HepG2 (cell line): ENCODE measurements around the gene AURKA. TPM values are rescaled to one million over a fixed set of nuclear protein-coding genes. Genes with fewer than 3 reads are reported as not detected.

Experiments
- ARID3A ChIP-seq: IDR thresholded peaks from 2 replicates; pipeline ENCODE4 v1.6.1; 2012; ENCODE audit warnings: low read depth, low read length, improper control_type of control experiment
- ARNT2 ChIP-seq: sonication (generic); formaldehyde crosslinking; IDR thresholded peaks from 2 replicates; pipeline ENCODE4 v1.8.0; 2022; ENCODE audit warnings: mild to moderate bottlenecking, low read depth, missing genetic modification reagents, moderate library complexity
- DNMT3B ChIP-seq: conservative IDR thresholded peaks from 2 replicates; pipeline ENCODE4 v1.6.1; 2016; ENCODE audit warnings: missing biosample characterization, control low read depth
- E2F2 ChIP-seq: sonication (generic); formaldehyde crosslinking; IDR thresholded peaks from 2 replicates; pipeline ENCODE4 v1.4.0; 2020; ENCODE audit warnings: missing genetic modification reagents, borderline replicate concordance
- FOXJ3 ChIP-seq: sonication (generic); formaldehyde crosslinking; IDR thresholded peaks from 2 replicates; pipeline ENCODE4 v1.4.0; 2020; ENCODE audit warnings: missing genetic modification reagents, mild to moderate bottlenecking, borderline replicate concordance
- HDAC2 ChIP-seq: sonication (generic); formaldehyde crosslinking; IDR thresholded peaks from 2 replicates; pipeline ENCODE4 v1.4.0; 2020; ENCODE audit warnings: missing genetic modification reagents
- MAFK ChIP-seq, 2 experiments: IDR thresholded peaks in 1 of 2; conservative IDR thresholded peaks in 1 of 2; 2 replicates each; pipeline ENCODE4 v1.6.1; 2011; ENCODE audit warnings: improper control_type of control experiment in 2 of 2, low read length in 2 of 2
- MBD4 ChIP-seq: IDR thresholded peaks from 2 replicates; pipeline ENCODE4 v1.6.1; 2012; ENCODE audit warnings: low read length, inconsistent platforms, borderline replicate concordance
- MEIS2 ChIP-seq: sonication (generic); formaldehyde crosslinking; IDR thresholded peaks from 2 replicates; pipeline ENCODE4 v1.9.0; 2021; ENCODE audit warnings: mild to moderate bottlenecking, missing genetic modification reagents
- MXD3 ChIP-seq: IDR thresholded peaks from 2 replicates; pipeline ENCODE4 v1.6.1; 2016; ENCODE audit warnings: mild to moderate bottlenecking, missing biosample characterization, missing genetic modification reagents
- NFKB2 ChIP-seq: sonication (generic); formaldehyde crosslinking; IDR thresholded peaks from 2 replicates; pipeline ENCODE4 v1.4.0; 2020; ENCODE audit warnings: missing genetic modification reagents, borderline replicate concordance
- SATB2 ChIP-seq: sonication (generic); formaldehyde crosslinking; IDR thresholded peaks from 2 replicates; pipeline ENCODE4 v1.5.0; 2020; ENCODE audit warnings: missing genetic modification reagents
- SRSF9 ChIP-seq: fragments of 200-400 bp; formaldehyde crosslinking; IDR thresholded peaks from 2 replicates; pipeline ENCODE4 v1.6.1; 2018; ENCODE audit warnings: borderline replicate concordance, mild to moderate bottlenecking, low read depth, low read length; ENCODE audit not compliant: insufficient read depth, poor library complexity, severe bottlenecking
- TAF15 ChIP-seq: fragments of 200-400 bp; formaldehyde crosslinking; IDR thresholded peaks from one replicate; pipeline ENCODE4 v1.6.1; 2018; ENCODE audit warnings: mild to moderate bottlenecking, low read depth, low read length; ENCODE audit not compliant: poor library complexity, severe bottlenecking
- ZBTB10 ChIP-seq: sonication (generic); formaldehyde crosslinking; IDR thresholded peaks from 2 replicates; pipeline ENCODE4 v1.4.0; 2020; ENCODE audit warnings: missing genetic modification reagents, borderline replicate concordance
- ZNF326 ChIP-seq: sonication (generic); formaldehyde crosslinking; IDR thresholded peaks from 2 replicates; pipeline ENCODE4 v1.4.0; 2020; ENCODE audit warnings: missing genetic modification reagents, borderline replicate concordance
- ZNF446 ChIP-seq: sonication (generic); formaldehyde crosslinking; IDR thresholded peaks from 2 replicates; pipeline ENCODE4 v1.5.0; 2020; ENCODE audit warnings: mild to moderate bottlenecking, missing genetic modification reagents
- ZNF451 ChIP-seq: sonication (generic); formaldehyde crosslinking; IDR thresholded peaks from 2 replicates; pipeline ENCODE4 v1.5.0; 2020; ENCODE audit warnings: mild to moderate bottlenecking, missing genetic modification reagents
- ZNF460 ChIP-seq: sonication (generic); formaldehyde crosslinking; IDR thresholded peaks from 2 replicates; pipeline ENCODE4 v1.5.1; 2020; ENCODE audit warnings: missing genetic modification reagents, mild to moderate bottlenecking, borderline replicate concordance
- ZNF580 ChIP-seq: IDR thresholded peaks from 2 replicates; pipeline ENCODE4 v1.6.1; 2016; ENCODE audit warnings: low read depth, borderline replicate concordance
- ZNF619 ChIP-seq: sonication (generic); formaldehyde crosslinking; IDR thresholded peaks from 2 replicates; pipeline ENCODE4 v1.4.0; 2020; ENCODE audit warnings: mild to moderate bottlenecking, missing genetic modification reagents
- ZNF761 ChIP-seq: sonication (generic); formaldehyde crosslinking; conservative IDR thresholded peaks from 2 replicates; pipeline ENCODE4 v1.4.0; 2020; ENCODE audit warnings: mild to moderate bottlenecking, missing genetic modification reagents
- ZNF788 ChIP-seq: sonication (generic); formaldehyde crosslinking; IDR thresholded peaks from 2 replicates; pipeline ENCODE4 v1.5.0; 2020; ENCODE audit warnings: mild to moderate bottlenecking, missing genetic modification reagents, borderline replicate concordance
- polyA plus RNA-seq, 8 experiments: library from polyadenylated mRNA; depleted of rRNA in 3 of 8; stranded (reverse) in 7 of 8; unstranded in 1 of 8; fragments of >200 nt; fragmentation: Illumina TruSeq in 4 of 8; extraction: Trizol in 4 of 8; gene quantifications; 2 replicates each; pipeline versions ENCODE4 v1.2.1 to v1.2.3, GENCODE V29; 2011 to 2016; ENCODE audit warnings: low read depth in 4 of 8, missing spikeins in 1 of 8, mixed read lengths in 1 of 8; ENCODE audit not compliant: insufficient read depth in 1 of 8
- total RNA-seq, 5 experiments: library from RNA; depleted of rRNA; stranded (reverse); fragments of >200 nt; fragmentation: Illumina TruSeq; extraction: Trizol; gene quantifications; 2 replicates each; pipeline ENCODE4 v1.2.3, GENCODE V29; 2016; ENCODE audit warnings: low read depth in 1 of 5

Gene AURKA
- total and polyA plus RNA-seq, 2 of the 13 experiments (the other 11 are each of a cell fraction or from before 2014, with no cell fraction given): 96.4 to 224 TPM

GRCh38 chr20:56392132-56392880 is at the start of gene AURKA, which contains the start of gene CSTF1 (continued):
- TF ChIP-seq ZNF446 (CRISPR knock-in tag): no peak; the same call in none of the 2 replicates
- peak; percentile 98; the same call in 1 of the 2 replicates for TF ChIP-seq ZNF788 (CRISPR knock-in tag)
- peak; percentile 98 for TF ChIP-seq ARNT2 (CRISPR knock-in tag)
- no peak; the same call in 1 of the 2 replicates for TF ChIP-seq ZNF460
- TF ChIP-seq TAF15: peak; percentile 67
- peak; percentile 100 for TF ChIP-seq ZNF619 (CRISPR knock-in tag)
- TF ChIP-seq NFKB2 (CRISPR knock-in tag): peak; percentile 99
- peak; percentile 97 for TF ChIP-seq ZNF761
- 0 out of 2 replicates have a peak, but pooled peaks have one; percentile 91 for TF ChIP-seq SATB2 (CRISPR knock-in tag)
- 0 out of 2 replicates have a peak, but pooled peaks have one; percentile 58 for TF ChIP-seq ZNF326 (CRISPR knock-in tag)
- peak; percentile 99 for TF ChIP-seq MEIS2 (CRISPR knock-in tag)
- peak; percentile 20 to 44; a peak in 3 of 4 replicates for TF ChIP-seq MAFK (conservative IDR thresholded peaks at IDR 0.05 in 1 of 2, IDR thresholded peaks at IDR 0.05 in 1 of 2; ENCODE audit: low read length in 2 of 2)
- peak; percentile 95 for TF ChIP-seq MXD3 (CRISPR knock-in tag)
- no peak for TF ChIP-seq MBD4
- TF ChIP-seq FOXJ3 (CRISPR knock-in tag): peak; percentile 90; the same call in 1 of the 2 replicates
- TF ChIP-seq ARID3A: peak; percentile 91
- peak; percentile 98 for TF ChIP-seq ZNF451 (CRISPR knock-in tag)
- TF ChIP-seq HDAC2 (CRISPR knock-in tag): peak; percentile 99
- TF ChIP-seq E2F2 (CRISPR knock-in tag): peak; percentile 99
- TF ChIP-seq DNMT3B: peak; percentile 98
- no peak for TF ChIP-seq SRSF9
- TF ChIP-seq ZBTB10 (CRISPR knock-in tag): peak; percentile 78
- peak; percentile 99 for TF ChIP-seq ZNF580 (CRISPR knock-in tag)
